Kidney (tissue), 14 donors: Measurements from ENCODE around the gene RTKN. TPM values are rescaled to one million over a fixed set of nuclear protein-coding genes. Genes with fewer than 3 reads are reported as not detected.

Experiments
- DNase-seq, 5 donors: peaks; one replicate each; pipeline ENCODE4 v3.0.0-alpha.2; 2013 to 2020
- FAIRE-seq: peaks from 2 replicates; lab custom pipeline; 2012; peaks lifted over from hg19 to GRCh38; lab: Jason Lieb, UNC
- H3K27ac ChIP-seq, 2 donors: one replicate each; pipeline ENCODE4 v1.7.0; 2013; ENCODE audit warnings: low read depth in 2 of 2, low read length in 2 of 2, inconsistent platforms in 1 of 2
- H3K27me3 ChIP-seq: one replicate; pipeline ENCODE4 v1.7.1; 2013; ENCODE audit warnings: low read length, inconsistent platforms; ENCODE audit not compliant: control insufficient read depth, insufficient read depth
- H3K36me3 ChIP-seq, 3 donors: one replicate each; pipeline versions ENCODE4 v1.7.0 to v1.7.1; 2013; ENCODE audit warnings: low read length in 3 of 3, control low read depth in 1 of 3, inconsistent platforms in 1 of 3; ENCODE audit not compliant: insufficient read depth in 3 of 3, control insufficient read depth in 2 of 3
- H3K4me1 ChIP-seq, 3 donors: one replicate each; pipeline versions ENCODE4 v1.7.0 to v1.7.1; 2013; ENCODE audit warnings: low read length in 3 of 3, inconsistent platforms in 1 of 3, low read depth in 1 of 3; ENCODE audit not compliant: control insufficient read depth in 2 of 3, insufficient read depth in 2 of 3
- H3K4me3 ChIP-seq, 3 donors: one replicate each; pipeline versions ENCODE4 v1.7.0 to v1.8.1; 2013; ENCODE audit warnings: low read length in 3 of 3, control low read depth in 1 of 3, inconsistent platforms in 1 of 3
- H3K9ac ChIP-seq, 3 donors: one replicate each; pipeline versions ENCODE4 v1.7.0 to v1.7.1; 2013; ENCODE audit warnings: low read length in 3 of 3, control low read depth in 1 of 3, inconsistent platforms in 1 of 3
- H3K9me3 ChIP-seq, 3 donors: one replicate each; pipeline versions ENCODE4 v1.7.0 to v1.7.1; 2013; ENCODE audit warnings: low read length in 3 of 3, control low read depth in 1 of 3, inconsistent platforms in 1 of 3; ENCODE audit not compliant: control insufficient read depth in 2 of 3, insufficient read depth in 1 of 3
- intact Hi-C: fragments of 100-400 bp; cut with DNase I; formaldehyde crosslinking; loops from one replicate; pipeline ENCODE4 v1.11.1; 2022
- polyA plus RNA-seq: library from polyadenylated mRNA; stranded (reverse); fragments of 350-450 nt; fragmentation: Illumina TruSeq; extraction: RNeasy Lipid Tissue Mini Kit (QIAGEN cat#74804); gene quantifications from one replicate; pipeline ENCODE4 v1.2.3, GENCODE V29; 2014; ENCODE audit warnings: low read depth, low replicate concordance; ENCODE audit not compliant: insufficient read depth
- total RNA-seq: library from RNA; stranded (reverse); fragmentation: NEBNext Ultra II Directional; extraction: Animal tissue kit (Norgen Biotek cat#: 25700); gene quantifications from one replicate; pipeline ENCODE4 v1.2.1, GENCODE V29; 2021
- TF ChIP-seq, protein P1 (sequence below): IDR thresholded peaks from 3 replicates; pipeline ENCODE4 v1.5.1; 2012; ENCODE audit warnings: mild to moderate bottlenecking, moderate library complexity, borderline replicate concordance; ENCODE audit not compliant: insufficient read depth; ENCODE audit errors: extremely low read depth
- donor health status: control.
- donor health status: control.
- donor health status: control.
- donor health status: control.
- donor health status: control.
- donor health status: DM: yes; HTN: yes; CAD: no.
- donor health status: Normal renal cell carcinoma (clear cell type).

Gene RTKN
- total and polyA plus RNA-seq, 2 donors from 2014 or later = 76.4 to 95.6 TPM

DNA sequence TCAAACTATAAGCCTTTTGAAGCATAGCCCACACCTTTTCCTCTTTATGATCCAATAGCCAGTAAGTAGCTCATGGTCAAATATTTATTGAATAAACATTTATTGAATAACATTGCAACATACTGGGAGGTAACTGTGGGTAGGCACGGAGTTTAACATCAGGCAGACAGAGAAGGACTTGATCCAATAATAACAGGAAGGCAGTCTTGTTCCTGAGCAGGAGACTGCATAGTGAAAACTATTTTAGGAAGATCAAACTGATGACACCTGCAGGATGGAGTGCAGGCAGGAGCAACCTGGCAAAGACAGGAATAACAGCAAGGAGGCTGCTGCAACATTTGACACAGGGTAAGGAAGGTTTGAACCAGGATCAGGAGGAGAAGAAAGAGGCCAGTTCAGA, 58.5 kb downstream of the RTKN start:
- no peaks in the 10 kb centered on the region for H3K27me3 ChIP-seq
- no peak for DNase-seq
- intact Hi-C loops = no loop called here
- H3K9ac ChIP-seq = no peak overlapping the region
- FAIRE-seq = no peak
- no peak overlapping the region for H3K4me3 ChIP-seq
- no peaks in the 10 kb centered on the region for H3K36me3 ChIP-seq
- H3K9me3 ChIP-seq = no peaks in the 10 kb centered on the region
- H3K27ac ChIP-seq = no peak overlapping the region
- TF ChIP-seq, protein P1, sequence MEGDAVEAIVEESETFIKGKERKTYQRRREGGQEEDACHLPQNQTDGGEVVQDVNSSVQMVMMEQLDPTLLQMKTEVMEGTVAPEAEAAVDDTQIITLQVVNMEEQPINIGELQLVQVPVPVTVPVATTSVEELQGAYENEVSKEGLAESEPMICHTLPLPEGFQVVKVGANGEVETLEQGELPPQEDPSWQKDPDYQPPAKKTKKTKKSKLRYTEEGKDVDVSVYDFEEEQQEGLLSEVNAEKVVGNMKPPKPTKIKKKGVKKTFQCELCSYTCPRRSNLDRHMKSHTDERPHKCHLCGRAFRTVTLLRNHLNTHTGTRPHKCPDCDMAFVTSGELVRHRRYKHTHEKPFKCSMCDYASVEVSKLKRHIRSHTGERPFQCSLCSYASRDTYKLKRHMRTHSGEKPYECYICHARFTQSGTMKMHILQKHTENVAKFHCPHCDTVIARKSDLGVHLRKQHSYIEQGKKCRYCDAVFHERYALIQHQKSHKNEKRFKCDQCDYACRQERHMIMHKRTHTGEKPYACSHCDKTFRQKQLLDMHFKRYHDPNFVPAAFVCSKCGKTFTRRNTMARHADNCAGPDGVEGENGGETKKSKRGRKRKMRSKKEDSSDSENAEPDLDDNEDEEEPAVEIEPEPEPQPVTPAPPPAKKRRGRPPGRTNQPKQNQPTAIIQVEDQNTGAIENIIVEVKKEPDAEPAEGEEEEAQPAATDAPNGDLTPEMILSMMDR = no peak
- peaks cover 0 to 8% (median 3%) of the 10 kb centered on the region in 3 donors for H3K4me1 ChIP-seq

DNA sequence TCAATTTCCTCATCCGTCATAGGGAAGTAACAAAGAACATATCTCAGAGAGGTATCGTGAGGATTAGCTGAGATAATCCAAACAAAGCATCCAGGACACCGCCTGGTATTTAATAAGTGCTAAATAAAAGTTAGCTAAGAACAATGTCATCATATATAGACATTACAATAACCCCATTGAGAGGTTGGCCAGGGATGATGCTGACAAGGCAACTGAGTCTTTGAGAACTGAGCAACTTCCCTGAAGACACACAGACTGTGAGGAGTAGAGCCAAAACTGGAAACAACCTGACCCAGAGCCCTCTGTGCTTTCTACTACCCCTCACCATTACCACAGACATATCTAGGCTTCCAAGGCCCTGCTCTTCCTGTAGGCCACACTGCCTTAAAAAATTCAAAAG, 60.0 kb downstream of the RTKN start:
- Histone ChIP-seq H3K36me3 (peaks cover 0 to 15% (median 11%) of the 10 kb centered on the region in 3 donors), H3K27ac (no peak overlapping the region), H3K4me1 (peaks cover 0 to 8% (median 3%) of the 10 kb centered on the region in 3 donors), H3K9ac (no peak overlapping the region), H3K4me3 (no peak overlapping the region), H3K27me3 (no peaks in the 10 kb centered on the region), H3K9me3 (no peaks in the 10 kb centered on the region)
- intact Hi-C loops = no loop called here
- FAIRE-seq (no peak), DNase-seq (no peak)
- TF ChIP-seq, protein P1 = no peak

DNA sequence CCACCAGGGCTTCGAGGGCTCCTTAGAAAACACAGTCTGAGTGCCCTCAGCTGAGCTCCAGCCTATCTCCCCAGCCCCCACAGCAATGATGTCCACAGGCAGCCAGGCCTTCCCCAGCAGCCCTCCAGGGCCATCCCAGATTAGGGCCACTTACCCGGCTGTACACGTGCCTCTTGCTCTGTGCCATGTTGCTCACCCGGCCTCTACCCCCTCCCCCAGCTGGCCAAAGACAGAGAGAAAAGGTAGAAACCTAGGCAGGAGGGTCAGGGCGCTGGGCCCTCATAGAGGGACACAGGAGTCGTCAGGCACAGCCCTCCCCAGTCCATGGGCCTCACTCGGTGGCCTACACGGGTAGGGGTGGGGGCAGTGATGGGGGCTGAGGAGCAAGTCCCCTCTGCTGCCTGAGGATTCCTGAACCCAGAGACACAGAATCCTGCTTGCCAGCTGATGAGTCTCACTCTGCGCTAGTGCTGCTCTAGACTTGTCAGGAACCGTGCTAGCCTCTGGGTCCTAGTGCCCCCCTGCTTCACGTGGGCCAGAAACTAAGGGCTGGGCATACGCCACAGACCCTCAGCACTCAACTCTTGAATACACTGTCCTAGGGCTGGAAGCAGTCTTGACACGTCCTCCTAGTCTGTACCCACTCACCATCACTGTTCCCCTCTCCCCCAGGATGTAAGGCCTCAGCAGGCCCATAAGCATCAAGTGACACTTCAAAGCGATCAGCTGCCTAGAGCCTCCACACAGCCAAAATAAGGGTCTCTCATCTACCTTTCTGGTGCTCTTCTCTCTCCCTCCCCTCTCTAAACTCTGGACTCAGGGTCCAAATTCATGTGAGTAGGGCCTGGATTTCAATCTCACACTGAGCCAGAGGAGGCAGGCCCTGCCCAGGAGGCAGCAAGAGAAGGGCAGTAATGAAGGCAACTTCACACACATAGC, 61.6 kb downstream of the RTKN start, which contains the start of gene DCTN1:
DCTN1 (minus strand) TSS at position 461 of the 939 bp plus-strand sequence; CDS start at position 187, 274 bp downstream.
- intact Hi-C loops = no loop called here
- peak within 1 kb of the TSS in 2 of 3 donors; percentile 5 to 60 for H3K9ac ChIP-seq
- H3K27ac ChIP-seq = no peak within 1 kb of the TSS
- TF ChIP-seq, protein P1 = no peak
- H3K4me3 ChIP-seq = peak within 1 kb of the TSS in 2 of 3 donors; percentile 30 to 35
- H3K36me3 ChIP-seq = peaks cover 0 to 22% (median 15%) of the 10 kb centered on the region in 3 donors
- FAIRE-seq (no peak), DNase-seq (peak; percentile 55 to 86 (median 71))
- no peaks in the 10 kb centered on the region for H3K27me3 ChIP-seq
- no peaks in the 10 kb centered on the region for H3K9me3 ChIP-seq
- peaks cover 0 to 8% (median 3%) of the 10 kb centered on the region in 3 donors for H3K4me1 ChIP-seq
